Colonic mucosa (tissue), 4 donors: Measurements from ENCODE around the gene ARHGAP42. TPM values are rescaled to one million over a fixed set of nuclear protein-coding genes. Genes with fewer than 3 reads are reported as not detected.

Experiments
- DNase-seq: peaks from one replicate; pipeline ENCODE4 v3.0.0-alpha.2; 2020
- H3K27ac ChIP-seq: fragments of 200-600 bp; one replicate; pipeline ENCODE4 v1.8.0; 2021
- H3K27me3 ChIP-seq: fragments of 200-600 bp; one replicate; pipeline ENCODE4 v1.8.0; 2021
- H3K36me3 ChIP-seq: fragments of 200-600 bp; one replicate; pipeline ENCODE4 v1.8.0; 2021
- H3K4me1 ChIP-seq: fragments of 200-600 bp; one replicate; pipeline ENCODE4 v1.8.0; 2021; ENCODE audit warnings: mild to moderate bottlenecking
- H3K4me3 ChIP-seq: fragments of 200-600 bp; one replicate; pipeline ENCODE4 v1.8.0; 2021
- H3K9ac ChIP-seq, 2 donors: one replicate each; pipeline ENCODE4 v1.7.0; 2013; ENCODE audit warnings: control low read depth in 2 of 2, low read depth in 2 of 2, low read length in 2 of 2
- H3K9me3 ChIP-seq: fragments of 200-600 bp; one replicate; pipeline ENCODE4 v1.8.0; 2021
- intact Hi-C: fragments of 100-400 bp; cut with DNase I; formaldehyde crosslinking; loops from one replicate; pipeline ENCODE4 v1.14.1; 2022
- total RNA-seq, 2 donors: library from RNA; stranded (reverse); fragmentation: NEBNext Ultra II Directional in 1 of 2; extraction: Animal tissue kit (Norgen Biotek cat#: 25700) in 1 of 2; gene quantifications; one replicate each; pipeline ENCODE4 v1.2.1, GENCODE V29; 2021
- TF ChIP-seq, protein P1 (sequence below): fragments of 200-600 bp; IDR thresholded peaks from one replicate; pipeline ENCODE4 v1.8.0; 2022; ENCODE audit warnings: antibody characterized with exemption, mild to moderate bottlenecking
- donor health status: healthy.
- donor health status: DM: no; HTN: no; CAD: no.
- donor health status: DM: no; HTN: no; CAD: no.

The ARHGAP42 gene
- total RNA-seq, 2 donors from 2014 or later: 13.4 to 15.9 TPM

- no peaks in the 10 kb centered on the region for H3K27me3 ChIP-seq
- TF ChIP-seq, protein P1, sequence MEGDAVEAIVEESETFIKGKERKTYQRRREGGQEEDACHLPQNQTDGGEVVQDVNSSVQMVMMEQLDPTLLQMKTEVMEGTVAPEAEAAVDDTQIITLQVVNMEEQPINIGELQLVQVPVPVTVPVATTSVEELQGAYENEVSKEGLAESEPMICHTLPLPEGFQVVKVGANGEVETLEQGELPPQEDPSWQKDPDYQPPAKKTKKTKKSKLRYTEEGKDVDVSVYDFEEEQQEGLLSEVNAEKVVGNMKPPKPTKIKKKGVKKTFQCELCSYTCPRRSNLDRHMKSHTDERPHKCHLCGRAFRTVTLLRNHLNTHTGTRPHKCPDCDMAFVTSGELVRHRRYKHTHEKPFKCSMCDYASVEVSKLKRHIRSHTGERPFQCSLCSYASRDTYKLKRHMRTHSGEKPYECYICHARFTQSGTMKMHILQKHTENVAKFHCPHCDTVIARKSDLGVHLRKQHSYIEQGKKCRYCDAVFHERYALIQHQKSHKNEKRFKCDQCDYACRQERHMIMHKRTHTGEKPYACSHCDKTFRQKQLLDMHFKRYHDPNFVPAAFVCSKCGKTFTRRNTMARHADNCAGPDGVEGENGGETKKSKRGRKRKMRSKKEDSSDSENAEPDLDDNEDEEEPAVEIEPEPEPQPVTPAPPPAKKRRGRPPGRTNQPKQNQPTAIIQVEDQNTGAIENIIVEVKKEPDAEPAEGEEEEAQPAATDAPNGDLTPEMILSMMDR: no peak
- no peak for DNase-seq
- H3K36me3 ChIP-seq: no peaks in the 10 kb centered on the region
- H3K4me1 ChIP-seq: no peaks in the 10 kb centered on the region
- H3K4me3 ChIP-seq: no peak overlapping the region
- intact Hi-C loops: no loop called here
- no peak overlapping the region for H3K9ac ChIP-seq
- H3K27ac ChIP-seq: no peak overlapping the region
- H3K9me3 ChIP-seq: no peaks in the 10 kb centered on the region
These were observed 304.5 kb downstream of the ARHGAP42 start for GRCh38 chr11:100991541-100991940.

DNA sequence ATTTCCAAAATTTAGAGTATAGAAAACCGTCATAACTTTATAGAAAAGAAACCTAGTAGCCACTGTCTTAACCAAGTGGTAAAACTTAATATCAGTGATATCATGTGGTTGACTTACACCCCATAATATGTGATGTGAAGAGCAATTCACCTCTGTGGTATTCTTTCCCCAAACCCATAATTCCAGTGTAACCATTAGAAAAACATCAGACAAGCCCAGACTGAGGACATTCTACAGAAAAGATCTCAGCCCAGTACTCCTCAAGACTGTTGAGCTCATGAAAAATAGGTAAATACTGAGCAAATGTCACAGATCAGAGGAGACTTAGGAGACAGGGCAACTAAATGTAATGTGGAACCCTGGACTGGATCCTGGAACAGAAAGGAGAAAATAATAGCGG, 307.9 kb downstream of the ARHGAP42 start:
- intact Hi-C loops: no loop called here
- TF ChIP-seq, protein P1: no peak

DNA sequence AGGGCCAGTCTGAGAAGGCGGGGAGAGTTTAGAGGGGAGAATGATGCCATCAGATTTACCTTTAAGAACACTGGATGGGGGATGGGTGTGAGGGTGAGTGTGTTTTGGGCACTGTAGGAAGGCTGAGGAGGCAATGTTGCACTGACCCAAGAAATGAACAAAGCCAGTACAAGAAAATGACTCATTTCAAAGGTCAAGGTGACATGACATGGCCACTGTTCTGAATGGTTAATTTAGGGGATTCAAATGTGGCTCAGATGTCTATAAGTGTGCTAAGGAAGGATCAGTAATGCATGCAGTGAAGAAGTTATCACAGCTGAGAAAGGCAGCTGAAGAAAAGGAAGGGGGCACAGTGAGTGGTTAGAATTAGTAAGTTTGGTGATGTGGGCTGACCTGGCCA, 312.7 kb downstream of the ARHGAP42 start:
- Histone ChIP-seq H3K36me3 (no peaks in the 10 kb centered on the region), H3K9ac (no peak overlapping the region), H3K9me3 (no peaks in the 10 kb centered on the region), H3K4me1 (no peaks in the 10 kb centered on the region), H3K27ac (no peak overlapping the region), H3K27me3 (no peaks in the 10 kb centered on the region), H3K4me3 (no peak overlapping the region)
- no peak for DNase-seq
- intact Hi-C loops: no loop called here
- TF ChIP-seq, protein P1: no peak

More for the DNA sequence above, 307.9 kb downstream of the ARHGAP42 start:
- no peaks in the 10 kb centered on the region for H3K27me3 ChIP-seq
- no peaks in the 10 kb centered on the region for H3K36me3 ChIP-seq
- no peaks in the 10 kb centered on the region for H3K4me1 ChIP-seq
- H3K9ac ChIP-seq: no peak overlapping the region
- no peak overlapping the region for H3K27ac ChIP-seq
- no peaks in the 10 kb centered on the region for H3K9me3 ChIP-seq
- H3K4me3 ChIP-seq: no peak overlapping the region
- DNase-seq: no peak

- no peaks in the 10 kb centered on the region for H3K4me1 ChIP-seq
- no peaks in the 10 kb centered on the region for H3K27me3 ChIP-seq
- TF ChIP-seq, protein P1: no peak
- DNase-seq: no peak
- H3K27ac ChIP-seq: no peak overlapping the region
- H3K4me3 ChIP-seq: no peak overlapping the region
- H3K9me3 ChIP-seq: no peaks in the 10 kb centered on the region
- H3K36me3 ChIP-seq: no peaks in the 10 kb centered on the region
- H3K9ac ChIP-seq: no peak overlapping the region
- intact Hi-C loops: no loop called here
These were observed 316.4 kb downstream of the ARHGAP42 start for GRCh38 chr11:101003468-101003867.

DNA sequence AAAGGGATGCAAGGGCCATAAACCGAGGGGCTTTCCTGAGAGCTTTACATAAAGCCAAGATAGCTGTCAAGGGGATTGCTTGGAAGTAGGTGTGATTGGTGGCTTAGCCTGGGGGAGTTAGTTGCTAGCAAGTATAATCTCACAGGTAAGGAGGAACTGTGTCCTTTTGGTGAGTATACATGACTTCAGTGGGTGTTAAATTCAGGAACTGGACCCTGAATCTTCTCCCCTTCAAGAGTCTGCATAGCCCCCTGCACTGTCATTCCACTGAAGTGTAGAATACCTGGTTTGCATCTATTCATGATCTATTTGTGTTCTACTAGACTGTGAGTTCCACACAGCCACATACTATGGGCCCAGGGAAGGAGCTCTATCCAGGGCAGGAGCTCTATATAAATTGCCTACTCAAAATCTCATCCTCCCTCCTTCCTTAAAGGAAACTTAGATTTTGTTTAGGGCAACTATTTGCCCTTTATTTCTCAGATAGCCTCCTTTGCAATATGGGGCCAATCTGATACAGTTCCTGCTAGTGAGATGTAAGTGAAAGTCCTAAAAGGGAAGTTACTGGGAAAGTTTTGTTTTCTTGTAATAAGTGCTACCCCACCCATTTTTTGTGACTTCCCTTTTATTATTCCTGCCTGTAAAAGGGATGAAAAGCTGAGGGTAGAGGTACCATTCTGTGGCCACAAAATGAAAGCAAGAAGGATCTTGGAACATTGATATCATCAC, 322.0 kb downstream of the ARHGAP42 start:
- Histone ChIP-seq H3K4me3 (no peak overlapping the region), H3K4me1 (no peaks in the 10 kb centered on the region), H3K9ac (no peak overlapping the region), H3K9me3 (no peaks in the 10 kb centered on the region), H3K36me3 (no peaks in the 10 kb centered on the region), H3K27ac (no peak overlapping the region), H3K27me3 (no peaks in the 10 kb centered on the region)
- no peak for DNase-seq
- TF ChIP-seq, protein P1: no peak
- intact Hi-C loops: no loop called here
